GM21515 (cell line): ENCODE results near the gene TNFSF11.

Experiments
- ATAC-seq: cut with Tn5 transposase; IDR thresholded peaks from one replicate; pipeline ENCODE4 v1.9.1; 2021; ENCODE audit not compliant: unreplicated experiment

The TNFSF11 gene, protein sequence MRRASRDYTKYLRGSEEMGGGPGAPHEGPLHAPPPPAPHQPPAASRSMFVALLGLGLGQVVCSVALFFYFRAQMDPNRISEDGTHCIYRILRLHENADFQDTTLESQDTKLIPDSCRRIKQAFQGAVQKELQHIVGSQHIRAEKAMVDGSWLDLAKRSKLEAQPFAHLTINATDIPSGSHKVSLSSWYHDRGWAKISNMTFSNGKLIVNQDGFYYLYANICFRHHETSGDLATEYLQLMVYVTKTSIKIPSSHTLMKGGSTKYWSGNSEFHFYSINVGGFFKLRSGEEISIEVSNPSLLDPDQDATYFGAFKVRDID

DNA sequence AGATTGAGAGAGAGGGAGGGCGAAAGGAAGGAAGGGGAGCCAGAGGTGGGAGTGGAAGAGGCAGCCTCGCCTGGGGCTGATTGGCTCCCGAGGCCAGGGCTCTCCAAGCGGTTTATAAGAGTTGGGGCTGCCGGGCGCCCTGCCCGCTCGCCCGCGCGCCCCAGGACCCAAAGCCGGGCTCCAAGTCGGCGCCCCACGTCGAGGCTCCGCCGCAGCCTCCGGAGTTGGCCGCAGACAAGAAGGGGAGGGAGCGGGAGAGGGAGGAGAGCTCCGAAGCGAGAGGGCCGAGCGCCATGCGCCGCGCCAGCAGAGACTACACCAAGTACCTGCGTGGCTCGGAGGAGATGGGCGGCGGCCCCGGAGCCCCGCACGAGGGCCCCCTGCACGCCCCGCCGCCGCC is at the start of gene TNFSF11:
Gene TNFSF11 (plus strand): TSS at position 142 of the 400 bp plus-strand sequence. CDS start 152 bp downstream, at position 294.
- ATAC-seq: peak; percentile 29

DNA sequence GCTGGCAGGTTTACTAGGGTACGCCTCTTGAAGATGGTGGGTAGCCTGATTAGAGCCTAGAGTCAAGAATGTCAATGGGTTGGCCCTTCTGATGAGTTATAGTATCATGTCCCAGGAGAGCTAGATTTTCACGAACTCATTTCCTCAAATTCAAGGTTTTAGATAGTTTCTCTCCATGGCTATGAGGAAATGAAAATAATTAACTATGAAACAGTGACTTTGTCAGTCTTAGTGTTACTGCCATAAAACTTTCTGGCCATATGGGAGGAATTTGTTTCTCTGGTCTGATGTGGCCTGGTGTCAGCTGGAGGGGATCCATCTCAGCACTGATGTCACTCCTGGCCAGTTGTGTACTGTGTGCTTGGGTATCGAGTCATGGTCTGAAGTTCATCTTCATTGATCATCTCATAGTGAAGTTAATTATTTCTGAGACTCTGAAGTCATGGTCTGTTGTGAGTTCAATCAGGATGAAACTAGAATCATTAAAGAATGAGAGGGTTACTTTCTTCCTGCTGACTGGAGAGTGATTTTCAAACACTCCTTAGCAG is 49.4 kb upstream of the TNFSF11 start:
- ATAC-seq: peak; percentile 56

DNA sequence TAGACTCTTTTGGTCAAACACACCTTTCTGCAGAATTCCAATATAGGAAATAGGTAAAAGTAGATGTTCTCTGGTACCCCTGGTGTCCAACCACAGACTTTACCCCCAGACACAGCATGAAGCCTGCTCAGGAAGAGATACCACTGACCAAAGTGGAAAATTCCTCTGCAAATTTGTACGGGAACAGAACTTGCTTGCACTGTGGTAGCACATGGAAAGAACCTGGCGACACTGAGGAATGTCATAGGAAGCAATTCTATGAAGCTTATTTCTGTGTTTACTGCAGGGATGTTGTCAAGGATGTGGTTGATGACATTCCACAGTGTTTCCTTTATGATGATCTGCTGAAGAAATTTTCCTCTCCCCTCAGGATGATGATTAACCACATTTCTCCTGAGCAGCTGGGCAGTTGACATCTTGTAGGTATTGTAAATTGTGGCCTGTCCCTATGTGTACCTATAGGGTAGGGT is 48.9 kb upstream of the TNFSF11 start:
- ATAC-seq: no peak

DNA sequence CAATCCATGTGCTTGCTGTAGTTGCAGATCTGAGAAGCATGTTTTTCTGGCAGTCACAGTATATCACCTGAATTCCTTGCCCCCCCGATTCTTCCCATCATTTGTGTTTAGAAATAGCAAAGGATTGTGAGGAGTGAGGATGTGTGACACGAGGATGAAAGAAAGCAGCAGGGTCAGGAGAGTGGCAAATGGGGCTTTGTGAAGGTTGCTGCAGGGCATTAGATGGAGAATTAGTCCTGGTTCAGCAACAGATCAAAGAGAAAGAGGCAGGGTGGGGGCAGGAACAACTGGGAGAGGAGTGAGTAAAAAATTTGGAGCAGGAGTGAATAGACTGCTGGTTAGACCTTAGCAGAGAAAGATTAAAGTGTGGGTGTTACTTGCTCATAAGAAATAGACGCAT is 47.7 kb upstream of the TNFSF11 start:
- no peak for ATAC-seq

DNA sequence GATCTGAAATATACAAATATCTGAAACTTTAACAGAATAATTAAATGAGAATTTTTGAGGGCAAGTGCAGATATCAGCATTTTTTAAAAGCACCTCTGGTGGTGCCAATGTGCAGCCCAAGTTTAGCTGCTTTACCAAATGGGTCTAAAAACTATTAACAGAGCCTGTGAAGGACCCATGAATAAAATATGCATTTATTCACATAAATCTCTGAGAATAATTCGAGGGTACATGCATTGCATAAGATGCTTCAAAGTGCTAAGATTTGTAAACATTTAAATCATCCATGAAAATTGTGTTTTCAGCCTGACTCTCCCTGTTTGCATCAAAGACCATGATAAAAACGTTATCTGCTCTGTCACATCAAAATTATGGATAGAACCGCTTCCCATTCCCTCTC is 47.1 kb upstream of the TNFSF11 start:
- no peak for ATAC-seq

DNA sequence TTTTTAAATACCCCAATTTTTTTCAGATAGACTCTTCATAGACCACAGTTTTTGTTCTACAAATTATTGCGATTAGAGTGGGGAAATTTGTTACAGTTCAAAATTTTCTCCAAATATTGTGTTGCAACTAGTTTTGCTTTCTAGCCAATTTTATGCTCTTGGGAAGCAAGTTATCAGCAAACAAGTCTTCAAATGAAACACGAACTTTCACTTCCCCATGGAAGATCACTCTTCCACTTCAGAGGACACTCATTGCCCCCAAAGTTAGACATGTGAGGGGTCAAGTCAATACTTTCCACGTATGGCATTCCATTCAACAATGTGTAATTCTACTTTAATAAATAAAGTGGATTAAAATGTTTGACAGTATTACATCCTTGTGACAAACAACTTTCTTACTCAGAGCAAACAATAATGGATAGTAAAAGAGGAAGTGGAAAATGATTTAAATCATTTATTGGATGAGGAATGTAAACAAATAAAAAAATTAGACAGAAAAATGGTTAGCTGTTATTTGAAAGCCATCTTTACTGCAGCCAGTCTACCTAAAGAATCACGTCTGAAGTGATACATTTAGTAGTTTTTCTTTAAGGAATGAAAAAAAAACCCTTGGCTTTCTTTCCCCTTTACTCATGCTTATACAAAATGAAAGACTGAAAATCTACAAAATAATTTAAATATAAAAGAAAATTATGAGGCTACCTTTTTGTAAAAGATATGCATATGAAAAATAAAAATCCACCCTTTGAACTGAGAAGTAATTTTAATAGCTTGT is 41.2 kb upstream of the TNFSF11 start:
- no peak for ATAC-seq

DNA sequence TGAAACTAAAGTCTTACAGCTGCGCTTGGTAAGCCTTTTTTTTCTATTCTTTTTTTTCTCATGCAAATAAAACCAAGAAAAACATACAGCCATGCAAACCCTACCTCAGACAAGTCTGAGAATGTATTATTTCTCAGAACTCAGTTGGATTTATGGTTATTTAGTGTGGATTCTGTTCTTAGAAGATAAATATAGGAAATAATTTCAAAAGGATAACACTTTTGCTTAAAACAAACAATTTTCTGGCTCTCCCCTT is 40.7 kb upstream of the TNFSF11 start:
- no peak for ATAC-seq

DNA sequence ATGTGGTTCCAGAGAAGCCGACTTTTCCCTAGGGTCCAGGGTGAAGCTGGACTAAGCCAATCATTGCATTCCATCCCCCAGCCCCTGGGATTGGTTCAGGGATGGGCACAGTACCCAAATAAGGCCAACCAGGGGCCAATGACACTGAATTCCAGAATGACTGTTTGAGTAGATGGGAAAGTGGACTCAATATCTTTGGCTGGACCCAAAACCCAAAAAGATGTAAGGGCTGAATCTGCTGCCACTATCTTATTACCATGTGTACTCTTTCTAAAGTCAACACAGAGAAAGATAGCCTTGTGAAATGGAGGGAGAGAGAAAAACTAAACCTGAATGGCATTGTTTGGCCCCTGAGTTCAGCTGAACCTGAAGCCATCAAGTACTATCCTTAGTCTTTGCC is 39.2 kb upstream of the TNFSF11 start:
- no peak for ATAC-seq

DNA sequence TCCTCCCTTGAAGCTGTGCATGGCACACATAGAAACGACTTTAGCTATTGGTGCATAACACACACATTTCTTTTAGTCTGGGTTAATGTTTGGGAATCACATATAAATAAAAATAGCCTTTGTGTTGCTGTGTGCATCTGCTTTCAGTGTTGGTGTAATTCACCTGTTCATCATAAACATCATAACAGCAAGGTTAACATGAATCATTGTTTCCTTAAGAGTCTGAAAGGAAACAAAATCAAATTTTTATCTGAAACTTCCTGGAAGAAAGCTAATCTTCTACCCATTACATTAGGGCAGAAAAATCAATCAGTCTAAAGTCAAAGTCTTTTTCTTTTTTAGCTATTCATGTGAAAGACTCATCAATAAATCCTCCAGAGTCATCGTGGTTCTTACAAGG is 35.0 kb upstream of the TNFSF11 start:
- ATAC-seq: no peak

DNA sequence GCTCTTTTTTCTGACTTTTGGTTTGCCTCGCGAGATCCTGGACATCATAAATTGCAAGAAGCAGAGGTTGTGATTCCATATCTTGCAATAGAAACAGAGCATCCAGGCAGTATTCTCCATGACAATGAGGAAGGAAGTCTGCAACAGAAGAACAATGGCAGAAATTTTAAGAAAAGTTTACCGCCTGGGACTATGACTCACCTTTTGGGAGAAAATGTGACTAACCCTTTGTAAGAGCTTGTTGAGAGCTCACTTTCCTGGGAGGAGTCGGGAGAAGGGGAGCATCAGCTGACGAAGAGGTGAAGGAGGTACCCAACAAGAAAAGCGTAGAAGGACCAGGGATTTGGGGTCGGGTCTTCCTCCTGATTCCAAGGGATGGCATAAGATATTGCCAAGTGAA is 34.3 kb upstream of the TNFSF11 start:
- ATAC-seq: no peak

DNA sequence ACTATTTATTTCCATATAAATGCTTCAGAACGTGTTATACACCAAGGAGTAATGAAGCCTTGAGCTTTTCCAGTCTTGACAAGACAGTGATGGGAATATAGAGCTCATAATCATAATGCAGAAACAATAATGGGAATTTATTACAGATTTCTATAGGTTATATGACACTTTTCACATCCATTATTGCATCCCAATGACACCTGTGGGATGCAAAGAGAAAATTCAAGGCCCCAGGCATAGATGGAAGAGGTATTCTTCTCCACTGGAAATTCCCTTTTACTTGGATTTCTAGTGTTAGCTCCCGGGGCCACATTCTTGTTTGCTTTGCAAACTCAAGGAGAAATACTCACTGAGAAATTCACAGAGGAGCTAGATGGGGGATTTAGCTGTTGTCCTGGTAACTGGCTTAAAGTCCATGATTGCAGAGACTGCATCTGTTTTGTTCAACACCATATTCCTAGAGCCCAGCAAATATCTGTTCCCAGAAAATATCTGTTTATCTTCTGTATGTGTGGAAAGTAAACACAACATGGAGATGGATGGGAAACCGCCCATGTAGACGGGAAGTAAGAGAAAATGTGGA is 30.6 kb upstream of the TNFSF11 start:
- no peak for ATAC-seq

DNA sequence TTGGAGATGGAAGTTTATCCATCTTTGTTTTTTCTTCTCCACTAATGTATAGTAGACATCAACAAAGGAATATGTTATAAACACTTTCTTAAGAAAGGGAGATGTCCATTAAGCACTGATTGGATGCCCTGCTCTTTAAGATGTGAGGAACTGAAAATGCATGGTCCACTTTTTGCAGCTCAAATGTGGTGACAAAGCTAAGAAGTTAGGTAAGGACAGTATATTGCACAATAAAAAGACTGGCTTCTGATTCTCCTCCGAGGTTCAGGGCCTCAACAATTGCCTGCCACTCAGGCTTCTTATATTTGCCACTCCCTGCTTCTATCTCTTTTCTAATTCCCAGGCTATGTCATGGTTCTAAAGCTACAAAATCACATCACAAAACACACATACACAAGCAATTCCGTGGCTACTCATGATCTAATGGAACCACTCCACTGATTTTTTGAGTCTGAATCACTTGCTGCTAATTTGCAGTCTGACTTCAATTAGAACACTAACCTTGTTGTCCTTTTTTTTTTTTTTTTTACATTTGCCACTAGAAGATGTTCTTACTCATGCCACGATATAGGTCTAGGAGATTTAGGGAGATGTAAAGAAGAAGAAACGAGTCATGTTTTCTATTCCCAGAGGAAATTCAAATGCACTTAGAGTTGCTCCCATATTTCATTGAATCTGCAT is 29.6 kb upstream of the TNFSF11 start:
- no peak for ATAC-seq

DNA sequence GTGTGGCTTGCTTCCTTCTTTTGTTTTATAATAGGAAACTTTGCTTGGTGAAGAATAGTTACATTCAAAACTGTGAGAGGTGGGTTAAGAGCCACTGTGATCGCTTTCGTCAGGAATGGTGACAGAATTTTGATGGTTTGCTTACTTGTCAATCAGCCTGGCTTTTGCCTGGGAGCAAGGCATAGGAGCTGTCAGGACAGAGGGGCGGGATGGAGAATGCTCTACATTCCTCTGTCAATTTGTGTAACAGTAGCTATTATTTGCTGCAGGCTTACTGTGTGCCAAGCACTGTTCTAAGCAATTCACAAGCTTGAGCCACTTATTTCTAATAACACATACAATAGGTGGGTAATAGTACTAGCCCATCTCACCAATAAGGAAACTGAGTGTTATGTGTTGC is 28.1 kb upstream of the TNFSF11 start:
- ATAC-seq: no peak

DNA sequence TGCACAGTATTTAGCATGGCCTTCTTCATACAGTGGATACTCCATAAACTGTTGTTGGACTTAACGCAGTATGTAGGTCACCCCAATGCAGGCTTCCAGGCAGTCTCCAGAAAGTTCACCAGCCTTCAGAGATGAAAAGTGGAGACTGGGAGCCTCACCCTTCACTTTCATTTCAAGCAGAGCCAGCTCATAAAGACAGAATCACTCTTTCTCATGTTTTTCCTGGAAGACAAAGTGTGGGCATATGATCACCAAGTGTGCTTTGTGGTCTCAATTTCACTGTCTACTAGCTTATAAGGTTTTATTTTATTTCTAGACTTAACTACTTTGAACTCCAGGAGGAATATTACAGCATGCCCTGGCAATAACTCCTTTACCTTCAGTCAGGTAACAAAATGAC is 26.3 kb upstream of the TNFSF11 start:
- ATAC-seq: no peak

DNA sequence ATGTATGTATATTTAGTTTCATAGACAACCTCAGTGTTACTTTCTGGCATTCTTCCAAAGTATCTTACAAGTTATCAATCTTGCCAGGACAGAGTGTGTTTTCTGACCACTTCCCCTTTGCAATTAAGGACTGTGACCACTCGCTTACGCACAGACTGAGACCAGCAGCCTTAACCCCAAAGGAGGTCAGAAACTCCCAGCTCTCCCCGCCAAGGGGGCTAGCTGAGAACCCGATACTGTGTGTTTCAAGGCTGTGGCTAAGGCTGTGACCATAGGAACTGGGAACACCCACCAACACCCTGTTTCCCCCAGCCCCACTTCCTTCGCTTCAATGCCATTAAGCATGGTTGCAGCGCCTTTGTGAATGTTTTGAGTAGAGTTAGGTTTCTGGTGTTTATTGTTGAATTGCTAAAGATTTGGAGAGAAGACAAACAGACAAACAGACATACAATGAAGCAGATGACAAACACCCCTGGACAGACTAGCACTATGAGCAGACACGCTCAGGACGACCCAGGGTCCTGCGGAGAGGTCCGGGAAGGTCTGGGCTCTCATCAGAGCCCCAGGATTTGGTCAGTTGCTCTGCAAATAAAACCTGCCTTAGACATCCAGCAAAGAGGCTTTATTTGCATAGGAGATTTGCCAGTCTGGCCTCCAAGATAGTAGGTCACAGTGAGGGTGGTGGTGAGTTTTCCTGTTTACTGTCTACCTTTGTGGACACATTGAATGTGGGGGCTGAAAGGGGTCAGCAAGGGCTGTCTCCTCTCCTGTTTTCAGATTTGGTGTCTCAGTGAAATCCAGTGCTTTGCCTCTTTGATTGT is 25.0 kb upstream of the TNFSF11 start:
- peak; percentile 88 for ATAC-seq

DNA sequence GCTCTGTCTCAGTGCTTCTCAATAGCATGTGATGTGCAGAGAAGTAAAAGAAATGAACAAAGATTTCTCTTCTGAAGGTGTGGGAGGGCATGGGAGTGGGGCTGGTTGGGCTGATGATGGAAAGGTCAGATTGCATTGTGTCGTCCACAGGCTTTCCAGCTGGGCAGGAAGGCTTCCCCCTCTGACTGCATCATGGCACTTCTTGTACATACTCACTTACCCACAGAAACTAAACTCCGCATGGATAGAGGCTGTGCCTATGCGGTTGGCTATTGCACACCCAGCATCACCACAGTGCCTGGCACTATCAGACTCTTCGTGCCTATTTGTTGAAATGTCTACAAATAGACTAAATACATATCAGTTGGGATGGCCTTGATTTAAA is 24.4 kb upstream of the TNFSF11 start:
- ATAC-seq: no peak

DNA sequence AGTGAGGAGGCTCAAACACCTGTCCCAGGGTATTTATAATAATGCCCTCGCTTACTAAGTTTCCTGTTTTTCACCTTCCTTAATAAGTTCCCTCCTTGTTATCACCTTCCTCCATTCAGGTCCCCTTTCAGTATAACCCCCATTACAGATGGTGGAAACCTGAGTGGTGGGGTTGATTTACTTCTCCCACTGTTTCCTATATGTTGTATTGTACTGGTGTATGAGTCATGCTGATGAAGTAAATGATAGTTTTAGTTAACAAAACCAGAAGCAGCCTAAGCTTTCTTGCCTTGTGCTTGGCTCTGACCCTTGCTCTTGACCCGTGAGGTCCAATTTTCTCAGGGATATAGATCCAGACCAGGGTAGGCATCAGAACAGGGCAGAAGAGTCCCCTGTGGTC is 22.3 kb upstream of the TNFSF11 start:
- ATAC-seq: no peak

DNA sequence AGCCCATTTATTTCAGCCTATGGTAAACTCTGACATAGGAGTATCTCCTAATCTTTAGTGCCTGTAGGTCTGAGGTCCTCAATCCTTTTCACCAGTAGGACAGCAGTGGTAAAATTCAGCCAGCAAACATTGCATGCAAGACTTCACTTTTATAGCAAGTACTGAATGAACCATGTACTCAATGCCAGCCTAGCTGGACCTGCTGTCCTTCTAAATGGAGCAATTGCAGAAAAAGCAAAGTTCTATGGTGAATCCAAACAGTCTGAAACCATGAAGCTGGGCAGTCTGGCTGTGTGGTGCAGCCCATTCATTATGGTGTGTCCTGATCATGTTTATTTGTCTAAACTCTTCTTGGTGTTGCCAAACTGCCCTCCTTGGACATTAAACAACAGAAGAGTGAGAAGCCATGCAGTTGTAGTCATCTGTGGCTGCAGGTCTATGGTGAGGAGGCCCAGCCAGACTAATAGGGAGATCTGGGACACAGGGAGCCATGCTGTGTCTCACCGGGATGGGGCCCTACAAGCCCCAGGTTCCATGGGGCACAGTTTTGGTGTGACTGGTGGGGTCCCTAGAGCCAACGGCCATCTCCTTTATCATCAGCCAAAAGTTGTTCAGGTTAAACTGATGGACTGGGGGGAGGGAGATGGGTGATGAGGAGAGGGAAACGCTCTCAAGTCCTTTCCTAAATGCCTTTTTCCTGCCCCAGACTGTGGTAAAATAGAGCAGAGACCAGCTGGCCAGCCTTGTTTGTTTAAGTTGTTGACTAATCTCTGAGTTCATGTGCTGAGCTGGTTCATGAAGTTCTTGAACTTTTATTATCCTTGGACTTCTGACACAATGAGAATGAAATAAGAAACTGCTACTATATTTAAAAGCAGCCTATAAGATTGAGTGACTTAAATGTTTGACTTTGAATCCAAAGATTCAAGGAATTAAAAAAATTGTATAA is 20.6 kb upstream of the TNFSF11 start:
- no peak for ATAC-seq

DNA sequence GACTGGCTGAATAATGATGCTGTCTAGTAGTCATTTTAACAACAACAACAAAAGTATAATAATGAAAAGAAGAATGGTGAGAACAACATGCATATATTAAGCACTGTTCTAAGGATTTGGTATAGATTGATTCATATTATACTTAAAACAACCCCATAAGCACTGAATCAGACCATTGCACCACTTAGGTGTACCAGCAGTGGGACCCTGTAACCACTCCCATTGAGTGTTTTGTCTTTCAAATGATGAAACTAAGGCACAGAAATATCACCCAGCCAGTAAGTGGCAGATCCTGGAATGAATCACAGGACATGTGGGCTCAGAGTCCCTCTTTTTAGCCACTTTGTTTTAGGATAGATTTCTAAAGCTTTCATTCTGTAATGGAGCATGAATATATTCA is 14.9 kb upstream of the TNFSF11 start:
- no peak for ATAC-seq
